ENCODE results near the gene OGG1. TPM values are rescaled to one million over a fixed set of nuclear protein-coding genes. Genes with fewer than 3 reads are reported as not detected.
A peak's percentile ranks its signal among the peaks of the same experiment; 100 is the strongest.
"Not testable (repeated sequence)": the region's sequence is repeated elsewhere in the genome, so short reads cannot be mapped to it uniquely, and the experiment has no call there.

OGG1 gene
- total RNA-seq, 1 donor from 2014 or later, result 22.2 TPM

- Mint-ChIP-seq H3K27ac (ENCODE audit: unreplicated experiment) (no peak overlapping the region), H3K9me3 (ENCODE audit: unreplicated experiment) (no peaks in the 10 kb centered on the region), H3K27me3 (ENCODE audit: unreplicated experiment) (peaks cover 10% of the 10 kb centered on the region), H3K36me3 (ENCODE audit: low read depth, unreplicated experiment) (peaks cover 7% of the 10 kb centered on the region), H3K4me1 (ENCODE audit: unreplicated experiment) (peaks cover 30% of the 10 kb centered on the region), H3K4me3 (ENCODE audit: unreplicated experiment) (peak overlapping the region; percentile 47)
- TF ChIP-seq CTCF (IDR thresholded peaks at IDR 0.05; ENCODE audit: unreplicated experiment), result no peak
- DNase-seq (ENCODE audit: low spot score), result no peak
Measured at GRCh38 chr3:9768141-9768775, 18.5 kb downstream of the OGG1 start.

DNA sequence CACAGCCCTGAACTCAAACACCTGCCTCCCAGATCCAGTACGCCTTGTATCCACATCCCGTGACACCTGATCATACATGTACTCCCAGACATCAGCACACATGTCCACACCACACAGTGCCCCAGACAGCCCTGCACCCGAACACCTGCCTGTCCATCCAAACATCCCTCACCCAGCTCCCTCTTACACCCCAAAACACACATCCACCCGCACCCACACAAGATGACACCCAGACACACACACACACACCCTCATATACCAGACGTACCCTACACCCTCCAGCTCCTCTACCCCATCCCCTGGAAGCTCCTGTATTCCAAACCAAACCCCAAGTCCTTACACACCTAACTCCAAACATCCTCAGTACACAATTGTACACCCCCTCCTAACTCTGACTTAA is 19.3 kb downstream of the OGG1 start:
- TF ChIP-seq CTCF (IDR thresholded peaks at IDR 0.05; ENCODE audit: unreplicated experiment), result no peak
- Mint-ChIP-seq H3K27me3 (ENCODE audit: unreplicated experiment) (peaks cover 10% of the 10 kb centered on the region), H3K27ac (ENCODE audit: unreplicated experiment) (no peak overlapping the region), H3K9me3 (ENCODE audit: unreplicated experiment) (no peaks in the 10 kb centered on the region), H3K36me3 (ENCODE audit: low read depth, unreplicated experiment) (peaks cover 7% of the 10 kb centered on the region), H3K4me1 (ENCODE audit: unreplicated experiment) (peaks cover 30% of the 10 kb centered on the region), H3K4me3 (ENCODE audit: unreplicated experiment) (peak overlapping the region; percentile 49)
- no peak for DNase-seq (ENCODE audit: low spot score)

DNA sequence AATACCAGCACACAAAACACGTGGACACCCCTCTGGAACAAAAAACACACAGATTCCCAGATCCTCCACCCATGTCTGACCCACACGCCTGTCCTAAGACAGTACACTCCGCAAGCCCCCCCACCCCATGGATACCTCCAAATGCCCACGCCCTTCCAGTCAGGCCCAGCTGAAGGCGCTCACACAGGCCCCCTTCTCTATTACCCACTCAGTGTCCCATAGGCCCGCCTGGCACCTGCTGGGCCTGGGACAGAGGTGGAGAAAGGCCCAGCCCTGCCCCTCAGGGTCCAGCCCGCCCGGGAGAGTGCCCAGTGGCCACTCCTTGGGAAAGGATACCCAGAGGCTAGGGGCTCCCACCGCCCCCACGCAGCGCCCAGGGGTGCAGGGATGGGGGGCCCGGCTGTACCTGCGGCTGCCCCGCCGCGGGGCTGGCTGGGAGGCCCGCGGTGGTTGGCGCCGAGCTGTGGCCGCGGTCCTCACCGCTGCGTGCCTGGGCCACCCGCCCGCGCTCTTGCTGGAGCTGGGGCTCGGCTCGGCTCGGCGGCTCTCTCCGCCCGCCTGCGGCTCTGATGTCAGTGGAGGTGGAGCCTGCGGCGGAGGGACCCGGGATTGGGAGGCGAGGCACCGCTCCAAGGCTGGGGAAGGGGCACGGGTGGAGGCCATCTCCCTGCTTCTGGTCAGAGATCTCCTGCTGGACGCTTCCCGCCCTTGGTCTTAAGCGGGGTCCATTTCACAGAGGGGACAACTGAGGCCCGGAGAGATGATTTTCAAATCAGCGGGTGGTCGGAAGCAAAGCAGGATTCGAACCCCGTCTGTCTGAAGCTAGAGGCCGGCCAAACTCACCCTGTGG is 19.9 kb downstream of the OGG1 start, which contains the start of gene CAMK1:
TSS of gene CAMK1 (minus strand) at position 522 of the 850 bp plus-strand sequence. CDS start 2,198 bp downstream, outside the sequence.
- Mint-ChIP-seq H3K36me3 (ENCODE audit: low read depth, unreplicated experiment) (peaks cover 7% of the 10 kb centered on the region), H3K4me3 (ENCODE audit: unreplicated experiment) (peak within 1 kb of the TSS; percentile 49), H3K27me3 (ENCODE audit: unreplicated experiment) (peaks cover 10% of the 10 kb centered on the region), H3K4me1 (ENCODE audit: unreplicated experiment) (peaks cover 30% of the 10 kb centered on the region), H3K27ac (ENCODE audit: unreplicated experiment) (no peak within 1 kb of the TSS), H3K9me3 (ENCODE audit: unreplicated experiment) (no peaks in the 10 kb centered on the region)
- peak; percentile 70 for DNase-seq (ENCODE audit: low spot score)
- TF ChIP-seq CTCF (IDR thresholded peaks at IDR 0.05; ENCODE audit: unreplicated experiment), result no peak

GRCh38 chr3:9770276-9770812 is 20.6 kb downstream of the OGG1 start:
- H3K27ac Mint-ChIP-seq (ENCODE audit: unreplicated experiment), result no peak overlapping the region
- TF ChIP-seq CTCF (IDR thresholded peaks at IDR 0.05; ENCODE audit: unreplicated experiment), result no peak
- H3K27me3 Mint-ChIP-seq (ENCODE audit: unreplicated experiment), result peaks cover 10% of the 10 kb centered on the region
- H3K36me3 Mint-ChIP-seq (ENCODE audit: low read depth, unreplicated experiment), result peaks cover 7% of the 10 kb centered on the region
- DNase-seq (ENCODE audit: low spot score), result no peak
- no peaks in the 10 kb centered on the region for H3K9me3 Mint-ChIP-seq (ENCODE audit: unreplicated experiment)
- no peak overlapping the region for H3K4me3 Mint-ChIP-seq (ENCODE audit: unreplicated experiment)
- H3K4me1 Mint-ChIP-seq (ENCODE audit: unreplicated experiment), result peaks cover 31% of the 10 kb centered on the region

DNA sequence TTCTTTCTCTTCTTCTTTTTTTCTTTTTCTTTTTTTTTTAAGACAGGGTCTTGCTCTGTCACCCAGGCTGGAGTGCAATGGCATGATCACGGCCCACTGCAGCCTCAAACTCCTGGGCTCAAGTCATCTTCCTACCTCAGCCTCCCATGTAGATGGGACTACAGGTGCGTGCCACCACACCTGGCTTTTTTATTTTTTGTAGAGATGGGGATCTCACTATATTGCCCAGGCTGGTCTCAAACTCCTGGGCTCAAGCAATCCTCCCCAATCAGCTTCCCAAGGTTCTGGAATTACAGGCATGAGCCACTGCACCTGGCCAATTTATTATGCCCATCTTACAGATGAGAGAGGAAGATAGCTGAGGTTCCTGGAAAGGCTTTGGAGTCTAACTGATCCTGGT is 21.3 kb downstream of the OGG1 start:
- not testable (repeated sequence) for H3K27me3 Mint-ChIP-seq (ENCODE audit: unreplicated experiment); H3K27ac Mint-ChIP-seq (ENCODE audit: unreplicated experiment); DNase-seq (ENCODE audit: low spot score); H3K4me3 Mint-ChIP-seq (ENCODE audit: unreplicated experiment); H3K9me3 Mint-ChIP-seq (ENCODE audit: unreplicated experiment); H3K36me3 Mint-ChIP-seq (ENCODE audit: low read depth, unreplicated experiment)
- peaks cover 34% of the 10 kb centered on the region for H3K4me1 Mint-ChIP-seq (ENCODE audit: unreplicated experiment)
